K562 (cell line): ENCODE measurements around the gene LPAR3. TPM values are rescaled to one million over a fixed set of nuclear protein-coding genes. Genes with fewer than 3 reads are reported as not detected.

Experiments used
- ATAC-seq: fragments of 200-7000 bp; cut with Tn5 transposase; 3 replicates; pipeline ENCODE4 v1.9.1; 2020; ENCODE audit warnings: moderate library complexity
- BruUV-seq: library from RNA; stranded (reverse); fragments of 400-500 nt; replicated peaks from 2 replicates; lab custom pipeline; 2021; lab: Mats Ljungman, UMichigan
- CTCF ChIA-PET: fragments of 300-600 bp; formaldehyde crosslinking; extraction: SDS; loops from one replicate; lab custom pipeline; 2021; ENCODE audit warnings: low intra/inter-chr PET ratio; lab: Yijun Ruan, JAX
- POLR2A ChIA-PET: fragments of 300-600, 350-650 bp; sonication (Branson Sonifier 250); formaldehyde crosslinking; extraction: SDS; loops from one replicate; lab custom pipeline; 2021; ENCODE audit warnings: antibody characterized with exemption, inconsistent platforms; lab: Yijun Ruan, JAX
- DNase-seq, 4 experiments: peaks; one replicate each; pipeline versions ENCODE4 v3.0.0 to v3.0.0-alpha.2; 2011 to 2018; ENCODE audit warnings: low spot score in 3 of 4, mixed read lengths in 3 of 4; ENCODE audit errors: extremely low read depth in 1 of 4
- FAIRE-seq: peaks from 2 replicates; lab custom pipeline; 2011; peaks lifted over from hg19 to GRCh38; lab: Jason Lieb, UNC
- H2AFZ ChIP-seq: 2 replicates; pipeline ENCODE4 v1.6.0; 2011; ENCODE audit warnings: low read depth, low read length, control low read depth, inconsistent platforms
- H3K27ac ChIP-seq: fragments of 200-600 bp; 3 replicates; pipeline ENCODE4 v1.8.0; 2011; ENCODE audit warnings: low read depth, mild to moderate bottlenecking, control low read depth, inconsistent platforms, low read length, moderate library complexity, mixed read lengths; ENCODE audit errors: extremely low read depth
- H3K27me3 ChIP-seq, 2 experiments: fragments of 300-600 bp in 1 of 2; 2 replicates in 1 of 2; 3 replicates in 1 of 2; pipeline versions ENCODE4 v1.6.0 to v1.8.0; 2011; ENCODE audit warnings: inconsistent platforms in 2 of 2, low read length in 2 of 2, mild to moderate bottlenecking in 1 of 2, mixed read lengths in 1 of 2, moderate library complexity in 1 of 2; ENCODE audit not compliant: control insufficient read depth in 2 of 2, insufficient read depth in 2 of 2
- H3K36me3 ChIP-seq: fragments of 300-600 bp; 3 replicates; pipeline ENCODE4 v1.8.0; 2011; ENCODE audit warnings: mild to moderate bottlenecking, low read length, inconsistent platforms; ENCODE audit not compliant: control insufficient read depth, insufficient read depth
- H3K4me1 ChIP-seq, 2 experiments: fragments of 200-600 bp in 1 of 2; replicated peaks in 1 of 2; 2 replicates in 1 of 2; 3 replicates in 1 of 2; pipeline versions ENCODE4 v1.5.1 to v1.8.0; 2011; ENCODE audit warnings: inconsistent platforms in 2 of 2, low read length in 2 of 2, mild to moderate bottlenecking in 1 of 2, mixed read lengths in 1 of 2, moderate library complexity in 1 of 2; ENCODE audit not compliant: control insufficient read depth in 2 of 2, insufficient read depth in 2 of 2
- H3K4me2 ChIP-seq: 2 replicates; pipeline ENCODE4 v1.6.1; 2011; ENCODE audit warnings: low read length, control low read depth, inconsistent platforms, mixed read lengths; ENCODE audit not compliant: insufficient read depth
- H3K4me3 ChIP-seq: fragments of 200-600 bp; sonication (generic), shearing (Covaris generic); 2 replicates; pipeline ENCODE4 v1.5.1; 2016; ENCODE audit warnings: control low read depth, inconsistent platforms
- H3K79me2 ChIP-seq: fragments of 200-600 bp; 3 replicates; pipeline ENCODE4 v1.8.0; 2011; ENCODE audit warnings: low read length, inconsistent platforms; ENCODE audit not compliant: control insufficient read depth, insufficient read depth
- H3K9ac ChIP-seq, 2 experiments: 2 replicates each; pipeline versions ENCODE4 v1.6.0 to v1.6.1; 2011; ENCODE audit warnings: low read depth in 2 of 2, low read length in 2 of 2, control low read depth in 1 of 2, inconsistent platforms in 1 of 2, mild to moderate bottlenecking in 1 of 2, mixed read lengths in 1 of 2; ENCODE audit not compliant: insufficient read depth in 1 of 2
- H3K9me1 ChIP-seq: one replicate; pipeline ENCODE4 v1.6.0; 2011; ENCODE audit warnings: inconsistent platforms, mild to moderate bottlenecking, low read length, moderate library complexity; ENCODE audit not compliant: control insufficient read depth, insufficient read depth
- H3K9me3 ChIP-seq: replicated peaks from 2 replicates; pipeline ENCODE4 v1.5.1; 2011; ENCODE audit warnings: low read depth, low read length, inconsistent platforms; ENCODE audit not compliant: control insufficient read depth, insufficient read depth
- H4K20me1 ChIP-seq: replicated peaks from 2 replicates; pipeline ENCODE4 v1.6.1; 2011; ENCODE audit warnings: low read length, inconsistent platforms, mixed read lengths; ENCODE audit not compliant: control insufficient read depth, insufficient read depth
- CEBPG ChIP-seq, 3 experiments: fragments of 200-800 bp in 1 of 3; sonication (Bioruptor generic) in 1 of 3; sonication (generic) in 1 of 3; formaldehyde crosslinking in 1 of 3; IDR thresholded peaks in 2 of 3; conservative IDR thresholded peaks in 1 of 3; 2 replicates each; pipeline versions ENCODE4 v1.6.1 to v1.8.0; 2016 to 2022; ENCODE audit warnings: missing compliant biosample characterization in 2 of 3, missing genetic modification characterization in 2 of 3, mild to moderate bottlenecking in 1 of 3, missing genetic modification reagents in 1 of 3
- FOXJ3 ChIP-seq: sonication (generic); formaldehyde crosslinking; IDR thresholded peaks from 2 replicates; pipeline ENCODE4 v1.4.0; 2020; ENCODE audit warnings: mild to moderate bottlenecking, missing genetic modification reagents
- HMG20A ChIP-seq: fragments of 450-650 bp; formaldehyde crosslinking; conservative IDR thresholded peaks from 2 replicates; pipeline ENCODE4 v1.4.0; 2020; ENCODE audit warnings: mild to moderate bottlenecking, mixed read lengths
- PRMT5 ChIP-seq: sonication (generic); formaldehyde crosslinking; IDR thresholded peaks from 2 replicates; pipeline ENCODE4 v1.5.0; 2020; ENCODE audit warnings: missing genetic modification reagents
- SNAPC5 ChIP-seq: fragments of 250-450 bp; sonication (Bioruptor Pico); IDR thresholded peaks from 2 replicates; pipeline ENCODE4 v1.8.0; 2021; ENCODE audit warnings: moderate library complexity, mild to moderate bottlenecking, inconsistent platforms
- TBL1XR1 ChIP-seq, 2 experiments: IDR thresholded peaks; 2 replicates each; pipeline ENCODE4 v1.6.1; 2012; ENCODE audit warnings: improper control_type of control experiment in 2 of 2, low read length in 2 of 2, mild to moderate bottlenecking in 1 of 2
- THRB ChIP-seq: fragments of 450-650 bp; formaldehyde crosslinking; conservative IDR thresholded peaks from 2 replicates; pipeline ENCODE4 v1.4.0; 2022; ENCODE audit warnings: mild to moderate bottlenecking, missing genetic modification characterization
- ZNF239 ChIP-seq: fragments of 250-450 bp; sonication (Bioruptor Pico); IDR thresholded peaks from 2 replicates; pipeline ENCODE4 v1.4.0; 2020; ENCODE audit warnings: mild to moderate bottlenecking
- ZNF583 ChIP-seq: fragments of 250-450 bp; sonication (Bioruptor Pico); IDR thresholded peaks from 2 replicates; pipeline ENCODE4 v1.4.0; 2020
- WGBS: fragments of 100-300 bp; shearing (Covaris generic); methylation state at CpG from one replicate; pipeline ENCODE4 v1.1.6; 2016; ENCODE audit warnings: low coverage, mixed read lengths; ENCODE audit not compliant: insufficient coverage; ENCODE audit errors: missing lambda C conversion rate; 5-methylcytosine and 5-hydroxymethylcytosine counted together
- in situ Hi-C: fragments of 300-500 bp; cut with MboI; formaldehyde crosslinking; loops from 4 replicates; pipeline ENCODE4 v1.15.0; 2018; ENCODE audit warnings: inconsistent platforms, mixed read lengths
- intact Hi-C: fragments of 100-400 bp; cut with micrococcal nuclease; formaldehyde crosslinking; loops from 2 replicates; pipeline ENCODE4 v1.14.2; 2022
- polyA plus RNA-seq, 8 experiments: library from polyadenylated mRNA; depleted of rRNA in 4 of 8; stranded (reverse) in 5 of 8; unstranded in 3 of 8; fragments of >200 nt; fragmentation: Nextera tagmentation in 2 of 8; fragmentation: Illumina TruSeq in 1 of 8; extraction: Ambion mirVana in 2 of 8; extraction: Trizol in 1 of 8; gene quantifications; 2 replicates each; pipeline versions ENCODE4 v1.2.1 to v1.2.3, GENCODE V29; 2011 to 2014; ENCODE audit warnings: inconsistent platforms in 1 of 8, missing spikeins in 1 of 8
- total RNA-seq, 7 experiments: library from RNA; depleted of rRNA in 6 of 7; stranded (reverse); fragments of >200 nt in 6 of 7; fragmentation: Illumina TruSeq in 2 of 7; extraction: Trizol in 2 of 7; gene quantifications; 2 replicates each; pipeline versions ENCODE4 v1.2.1 to v1.2.3, GENCODE V29; 2011 to 2021; ENCODE audit warnings: low replicate concordance in 1 of 7

The LPAR3 gene
- total and polyA plus RNA-seq, 9 of the 15 experiments (the other 6 are each of a cell fraction or from before 2014, with no cell fraction given) = 0.11 TPM; not detected in 8

- FAIRE-seq = no peak
- Histone ChIP-seq H3K9ac (no peak overlapping the region), H4K20me1 (no peaks in the 10 kb centered on the region), H3K79me2 (no peaks in the 10 kb centered on the region), H3K27me3 (no peaks in the 10 kb centered on the region), H2AFZ (no peak overlapping the region), H3K36me3 (no peaks in the 10 kb centered on the region), H3K9me1 (no peaks in the 10 kb centered on the region), H3K4me3 (no peak overlapping the region), H3K27ac (no peak overlapping the region), H3K4me2 (no peak overlapping the region), H3K4me1 (no peaks in the 10 kb centered on the region), H3K9me3 (no peaks in the 10 kb centered on the region)
- DNase-seq = no peak
- in situ Hi-C loops (no loop called here), intact Hi-C loops (no loop called here)
- WGBS = 0% methylated on average over 3 of the region's 3 CpGs
- TF ChIP-seq TBL1XR1 (IDR thresholded peaks at IDR 0.05; ENCODE audit: low read length in 2 of 2) = no peak
- TF ChIP-seq SNAPC5 = no peak
- no peak for TF ChIP-seq ZNF583 (CRISPR knock-in tag)
- no peak for TF ChIP-seq HMG20A (CRISPR knock-in tag)
- no peak for TF ChIP-seq ZNF239 (CRISPR knock-in tag)
- no peak for TF ChIP-seq CEBPG (CRISPR knock-in tag; IDR thresholded peaks at IDR 0.05)
- TF ChIP-seq CEBPG (tag; conservative IDR thresholded peaks at IDR 0.05 in 1 of 2, IDR thresholded peaks at IDR 0.05 in 1 of 2) = no peak
- no peak for TF ChIP-seq FOXJ3 (CRISPR knock-in tag)
- no peak for TF ChIP-seq PRMT5 (CRISPR knock-in tag)
- no peak for TF ChIP-seq THRB (CRISPR knock-in tag)
- CTCF ChIA-PET = no interaction called here
- POLR2A ChIA-PET = no interaction called here
- no peak for ATAC-seq
- no TSS peak for BruUV-seq
Observed at GRCh38 chr1:84825161-84825560, 67.8 kb downstream of the LPAR3 start.
